Retinal pigment epithelial cell (primary cell): ENCODE results near the gene PECR.

Source experiments
- DNase-seq: peaks from one replicate; pipeline ENCODE4 v3.0.0-alpha.2; 2010; ENCODE audit warnings: low read depth
- H3K4me3 ChIP-seq: 2 replicates; pipeline ENCODE4 v1.5.1; 2011; ENCODE audit warnings: mild to moderate bottlenecking, low read length, control low read depth, moderate library complexity
- CTCF ChIP-seq: conservative IDR thresholded peaks from 2 replicates; pipeline ENCODE4 v1.5.1; 2011; ENCODE audit warnings: low read depth, low read length, control low read depth, inconsistent platforms

PECR gene

GRCh38 chr2:216090369-216090786 lies 8.8 kb upstream of the PECR start:
- no peak for DNase-seq
- no peak for TF ChIP-seq CTCF
- H3K4me3 ChIP-seq: no peak overlapping the region

- TF ChIP-seq CTCF: no peak
- DNase-seq: no peak
- no peak overlapping the region for H3K4me3 ChIP-seq
Measured at GRCh38 chr2:216086207-216086893, 4.7 kb upstream of the PECR start.

GRCh38 chr2:216084547-216084946 lies 2.9 kb upstream of the PECR start:
- no peak for DNase-seq
- H3K4me3 ChIP-seq: no peak overlapping the region
- no peak for TF ChIP-seq CTCF

- H3K4me3 ChIP-seq: no peak overlapping the region
- peak; percentile 83 for DNase-seq
- no peak for TF ChIP-seq CTCF
Measured at GRCh38 chr2:216083464-216084281, 2.1 kb upstream of the PECR start.

- DNase-seq: no peak
- no peak for TF ChIP-seq CTCF
- H3K4me3 ChIP-seq: no peak overlapping the region
Measured at GRCh38 chr2:216082805-216083204, 1.2 kb upstream of the PECR start.

GRCh38 chr2:216082117-216082711 lies 605 bp upstream of the PECR start:
- TF ChIP-seq CTCF: no peak
- no peak for DNase-seq
- peak overlapping the region; percentile 75 for H3K4me3 ChIP-seq
